Iris pigment epithelial cell (primary cell): ENCODE measurements around the gene MPPED2.
A peak's percentile ranks its signal among the peaks of the same experiment; 100 is the strongest.
"Not testable (repeated sequence)": the region's sequence is repeated elsewhere in the genome, so short reads cannot be mapped to it uniquely, and the experiment has no call there.

Experiments used
- DNase-seq: peaks from one replicate; pipeline ENCODE4 v3.0.0-alpha.2; 2011; ENCODE audit warnings: low read depth

MPPED2 gene

GRCh38 chr11:30578406-30578805 lies 7.7 kb downstream of the MPPED2 start:
- no peak for DNase-seq

GRCh38 chr11:30573951-30574350 lies 12.2 kb downstream of the MPPED2 start:
- DNase-seq, result peak; percentile 24

DNA sequence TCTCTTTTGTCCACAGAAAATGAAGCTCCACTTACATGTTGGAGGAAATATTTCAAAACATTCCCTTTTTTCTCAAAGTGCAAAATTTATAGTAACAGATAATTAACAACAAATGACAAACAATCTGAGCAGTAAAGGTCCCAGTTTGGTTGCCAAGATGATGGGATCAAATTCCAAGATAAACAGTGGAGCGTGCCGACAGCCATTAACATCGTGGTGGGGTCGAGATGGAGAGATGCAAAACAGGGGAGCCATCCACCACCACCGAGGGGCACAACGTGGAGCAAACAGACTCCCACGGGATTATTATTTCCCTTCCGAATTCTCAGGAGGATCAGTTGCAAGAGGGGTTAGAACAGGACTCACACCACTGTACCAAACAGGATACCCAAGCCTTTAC lies 17.2 kb downstream of the MPPED2 start:
- DNase-seq, result no peak

- no peak for DNase-seq
Observed at GRCh38 chr11:30567644-30568043, 18.5 kb downstream of the MPPED2 start.

DNA sequence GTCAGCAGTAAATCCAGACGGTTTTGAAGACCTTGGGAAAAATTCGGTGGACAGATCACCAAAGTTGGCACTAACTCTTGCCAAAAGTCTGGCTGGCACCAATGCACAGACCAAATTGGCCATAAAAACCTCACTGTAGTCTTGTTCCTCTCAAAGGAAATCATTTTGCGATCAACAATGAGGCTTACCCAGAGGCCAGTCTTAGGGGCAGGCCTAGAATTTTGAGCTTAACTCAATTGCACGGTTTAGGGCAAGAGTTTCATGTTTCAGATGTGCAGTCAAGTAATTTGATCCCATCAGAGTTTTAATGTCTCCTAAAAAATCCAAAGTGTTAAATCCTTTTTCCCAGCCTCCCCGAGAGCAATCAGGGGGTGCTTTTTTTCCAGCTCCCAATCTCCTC lies 19.0 kb downstream of the MPPED2 start:
- DNase-seq, result no peak

GRCh38 chr11:30566482-30566881 lies 19.7 kb downstream of the MPPED2 start:
- DNase-seq, result no peak

GRCh38 chr11:30565027-30565426 lies 21.1 kb downstream of the MPPED2 start:
- DNase-seq, result no peak

GRCh38 chr11:30561691-30562415 lies 24.3 kb downstream of the MPPED2 start:
- DNase-seq, result no peak

DNA sequence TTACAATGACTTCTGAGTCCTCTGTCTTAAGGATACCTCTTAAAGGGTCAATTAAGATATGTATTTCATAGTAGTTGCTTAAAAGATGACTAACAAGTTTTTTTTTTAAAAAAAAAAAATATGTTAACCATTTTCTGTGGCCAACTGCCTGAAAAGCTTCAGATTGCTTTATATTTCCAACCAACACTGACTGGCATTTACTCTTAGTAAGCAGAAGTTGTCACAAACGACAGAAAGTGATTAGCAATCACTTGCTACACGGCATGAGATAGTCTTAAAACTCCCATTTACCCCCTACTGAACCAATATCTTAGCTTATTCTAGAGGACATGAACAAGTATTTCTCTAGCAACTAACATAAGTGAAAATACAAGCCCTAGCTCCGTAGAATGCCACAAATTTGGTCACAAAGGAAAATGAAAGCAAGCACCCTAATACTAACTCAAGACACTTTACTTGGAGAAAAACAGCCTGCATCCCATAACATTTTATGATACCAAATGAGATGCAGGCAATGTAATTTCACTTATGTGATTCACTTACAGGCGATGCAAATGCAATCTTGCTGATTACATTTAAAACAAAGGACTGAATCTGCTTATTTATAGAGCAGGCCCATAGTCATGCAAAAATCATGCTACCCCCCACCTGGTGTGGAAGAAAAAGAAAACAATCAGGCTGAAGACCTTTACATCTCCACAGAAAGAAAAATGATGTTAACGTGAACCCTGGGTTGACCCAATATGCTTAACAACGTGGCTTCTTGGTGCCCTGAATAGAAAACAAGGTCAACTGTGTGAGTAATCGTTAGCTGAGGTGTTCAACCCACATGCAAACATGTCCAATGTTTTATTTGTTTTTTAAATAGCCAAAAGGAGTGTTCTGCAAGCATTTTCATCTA lies 25.7 kb downstream of the MPPED2 start:
- no peak for DNase-seq

DNA sequence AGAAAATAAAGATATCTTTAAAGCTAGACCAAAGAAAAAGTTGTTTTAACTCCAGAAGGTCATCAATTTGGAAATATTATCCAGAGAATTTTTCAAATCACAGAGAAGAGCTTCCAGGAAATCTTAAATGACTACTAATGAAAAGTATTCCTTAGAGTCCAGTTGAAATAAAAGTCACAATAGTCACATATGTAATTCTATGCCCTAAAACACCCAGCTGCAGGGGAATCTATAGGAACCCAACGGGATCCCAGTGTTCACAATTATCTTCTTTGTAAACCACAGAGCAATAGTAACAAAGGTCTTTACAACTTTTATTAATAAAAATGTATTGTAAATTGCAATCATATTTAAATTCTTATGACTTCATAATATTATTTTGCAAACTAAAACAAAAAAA lies 27.1 kb downstream of the MPPED2 start:
- DNase-seq, result no peak

DNA sequence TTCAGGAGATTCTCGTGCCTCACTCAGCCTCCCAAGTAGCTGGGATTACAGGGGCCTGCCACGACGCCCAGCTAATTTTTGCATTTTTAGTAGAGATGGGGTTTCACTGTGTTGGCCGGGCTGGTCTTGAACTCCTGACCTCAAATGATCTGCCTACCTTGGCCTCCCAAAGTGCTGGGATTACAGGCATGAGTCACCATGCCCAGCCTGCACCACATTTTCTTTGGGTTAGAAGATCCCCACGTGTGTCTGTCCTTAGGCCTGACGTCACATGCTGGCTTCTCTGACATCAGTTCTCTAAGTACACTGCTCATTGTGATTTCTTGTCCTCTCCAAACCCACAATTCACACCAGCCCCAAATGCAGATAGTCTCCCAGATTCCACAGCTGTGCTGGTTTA lies 31.6 kb downstream of the MPPED2 start:
- DNase-seq, result not testable (repeated sequence)

- DNase-seq, result no peak
Observed at GRCh38 chr11:30553521-30554110, 32.5 kb downstream of the MPPED2 start.

- no peak for DNase-seq
Observed at GRCh38 chr11:30552839-30553238, 33.3 kb downstream of the MPPED2 start.

GRCh38 chr11:30550022-30550542 lies 36.1 kb downstream of the MPPED2 start:
- DNase-seq, result no peak

GRCh38 chr11:30549565-30549964 lies 36.6 kb downstream of the MPPED2 start:
- no peak for DNase-seq

- DNase-seq, result no peak
Observed at GRCh38 chr11:30546334-30546733, 39.8 kb downstream of the MPPED2 start.

DNA sequence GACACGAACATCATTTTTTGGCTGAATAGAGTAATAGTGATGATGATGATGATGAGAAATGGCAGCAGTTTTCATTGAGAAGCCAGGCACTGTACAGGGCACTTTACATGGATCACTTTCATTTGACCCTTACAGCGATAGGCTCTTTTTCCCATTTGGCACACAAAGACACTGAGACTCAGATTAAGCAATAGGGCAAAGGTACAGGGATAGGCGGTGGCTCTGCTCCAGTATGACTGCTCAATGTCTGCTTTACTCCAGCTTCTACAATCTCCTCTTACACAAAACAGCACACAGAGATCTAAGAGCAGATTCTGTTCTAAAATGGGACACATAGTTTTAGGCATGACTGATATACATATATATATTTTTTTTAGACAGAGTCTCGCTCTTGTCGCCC lies 40.6 kb downstream of the MPPED2 start:
- DNase-seq, result no peak

DNA sequence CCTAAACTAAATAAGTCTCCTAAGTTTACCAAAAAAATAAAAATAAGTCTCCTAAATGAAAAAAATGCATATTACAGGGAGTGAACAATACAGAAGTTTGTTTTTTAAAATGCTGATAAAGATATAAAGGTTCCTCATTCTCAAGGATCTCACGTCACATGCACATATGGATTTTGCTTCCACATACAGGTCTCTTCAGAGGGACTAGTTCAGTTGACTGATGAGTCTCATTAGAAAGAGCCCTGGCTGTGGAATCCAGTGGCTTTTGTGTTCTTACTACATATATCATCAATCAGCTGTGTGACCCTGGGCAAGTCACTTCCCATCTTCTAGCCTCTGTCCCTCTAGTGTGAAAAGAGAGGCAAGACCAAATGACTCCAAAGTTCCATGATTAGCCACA lies 43.1 kb downstream of the MPPED2 start:
- no peak for DNase-seq

GRCh38 chr11:30540781-30541180 lies 45.4 kb downstream of the MPPED2 start:
- DNase-seq, result no peak

- DNase-seq, result no peak
Observed at GRCh38 chr11:30538251-30538650, 47.9 kb downstream of the MPPED2 start.

DNA sequence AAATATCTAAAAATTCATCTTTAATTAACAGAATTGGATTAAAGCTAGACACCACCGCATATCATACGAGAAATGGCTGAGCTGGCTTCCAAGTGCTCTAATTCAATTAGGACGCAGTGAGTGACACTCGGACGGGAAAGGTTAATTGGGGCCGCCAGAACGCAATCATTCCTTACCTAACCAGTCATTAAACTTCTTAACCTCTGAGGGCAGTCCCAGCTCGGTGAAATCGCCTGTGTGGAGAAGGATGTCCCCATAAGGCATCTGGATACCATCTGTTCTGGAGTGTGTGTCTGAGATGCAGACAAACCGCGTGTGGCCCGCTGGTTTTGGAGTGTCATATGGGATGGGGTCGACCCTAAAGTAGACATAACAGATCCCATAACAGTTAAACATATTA lies 50.3 kb downstream of the MPPED2 start:
- no peak for DNase-seq

DNA sequence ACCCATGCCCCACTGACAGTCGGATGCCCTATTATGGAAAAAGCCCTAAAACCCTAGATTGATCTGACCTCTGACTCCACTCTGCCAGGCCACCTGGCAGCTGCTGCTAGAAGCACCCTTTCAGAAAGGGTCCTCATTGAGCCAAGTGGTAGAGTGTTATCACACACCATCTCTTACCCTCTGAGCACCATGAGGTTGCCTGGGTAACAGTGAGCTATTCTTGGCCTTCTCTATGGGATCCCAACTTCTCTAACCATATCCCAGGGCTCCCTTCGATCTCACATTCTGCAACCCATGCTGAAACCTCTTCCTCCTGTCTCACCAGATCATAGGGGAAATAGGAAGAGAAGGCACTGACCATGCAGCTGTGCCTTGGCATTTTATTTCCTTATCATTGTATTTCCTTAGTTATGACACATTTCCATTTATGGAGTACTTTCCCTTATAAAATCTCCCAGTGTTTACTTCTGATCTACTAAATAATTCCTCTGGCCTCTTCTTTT lies 52.7 kb downstream of the MPPED2 start:
- DNase-seq, result no peak

GRCh38 chr11:30527566-30527965 lies 58.6 kb downstream of the MPPED2 start:
- no peak for DNase-seq
